Heart right ventricle (tissue), 16 donors: ENCODE results near the gene FAF1. TPM values are rescaled to one million over a fixed set of nuclear protein-coding genes. Genes with fewer than 3 reads are reported as not detected.

Source experiments
- ATAC-seq, 8 donors: fragments of 200-7000 bp; cut with Tn5 transposase; one replicate each; pipeline ENCODE4 v1.9.1; 2020; ENCODE audit warnings: mild to moderate bottlenecking in 8 of 8, moderate library complexity in 8 of 8, moderate number of reproducible peaks in 1 of 8
- DNase-seq, 2 donors: peaks; one replicate each; pipeline ENCODE4 v3.0.0-alpha.2; 2020
- H3K27ac ChIP-seq, 10 donors: fragments of 200-600 bp; sonication (generic) in 2 of 10; one replicate each; pipeline versions ENCODE4 v1.5.0 to v1.8.0; 2020 to 2022; ENCODE audit warnings: mild to moderate bottlenecking in 3 of 10
- H3K27me3 ChIP-seq, 7 donors: fragments of 200-600 bp; one replicate each; pipeline ENCODE4 v1.8.0; 2021 to 2022; ENCODE audit warnings: mild to moderate bottlenecking in 2 of 7
- H3K36me3 ChIP-seq, 9 donors: fragments of 200-600 bp; sonication (generic) in 1 of 9; one replicate each; pipeline versions ENCODE4 v1.5.0 to v1.8.0; 2020 to 2022; ENCODE audit warnings: mild to moderate bottlenecking in 2 of 9
- H3K4me1 ChIP-seq, 9 donors: fragments of 200-600 bp; sonication (generic) in 1 of 9; one replicate each; pipeline versions ENCODE4 v1.5.0 to v1.8.0; 2020 to 2022; ENCODE audit warnings: mild to moderate bottlenecking in 4 of 9
- H3K4me3 ChIP-seq, 10 donors: fragments of 200-600 bp; sonication (generic) in 2 of 10; one replicate each; pipeline versions ENCODE4 v1.5.0 to v1.8.0; 2020 to 2022; ENCODE audit warnings: mild to moderate bottlenecking in 7 of 10, moderate library complexity in 2 of 10
- H3K9me3 ChIP-seq, 11 donors: fragments of 200-600 bp in 10 of 11; sonication (generic) in 2 of 11; one replicate each; pipeline versions ENCODE4 v1.5.0 to v1.8.0; 2013 to 2022; ENCODE audit warnings: mild to moderate bottlenecking in 2 of 11, control low read depth in 1 of 11, moderate library complexity in 1 of 11
- WGBS, 2 donors: extraction: QIAGEN DNeasy Blood & Tissue Kit; methylation state at CpG; one replicate each; pipeline ENCODE4 v1.1.7; 2013; ENCODE audit warnings: inconsistent platforms in 1 of 2; 5-methylcytosine and 5-hydroxymethylcytosine counted together
- intact Hi-C, 10 donors: fragments of 100-400 bp; cut with DNase I; formaldehyde crosslinking; loops; one replicate each; pipeline versions ENCODE4 v1.11.1 to v1.14.2; 2022
- polyA plus RNA-seq, 2 donors: library from polyadenylated mRNA; stranded (reverse); fragments of 200-250 nt; gene quantifications; one replicate each; pipeline ENCODE4 v1.2.3, GENCODE V29; 2013
- total RNA-seq, 10 donors: library from RNA; stranded (reverse); fragmentation: NEBNext Ultra II Directional in 3 of 10; extraction: Animal tissue kit (Norgen Biotek cat#: 25700) in 3 of 10; gene quantifications; one replicate each; pipeline versions ENCODE4 v1.2.1 to v1.2.4, GENCODE V29; 2021 to 2023
- TF ChIP-seq, protein P1 (sequence below), 9 donors: fragments of 200-600 bp; sonication (generic) in 2 of 9; IDR thresholded peaks; one replicate each; pipeline versions ENCODE4 v1.5.0 to v1.8.0; 2021 to 2022; ENCODE audit warnings: antibody characterized with exemption in 9 of 9, mild to moderate bottlenecking in 5 of 9, moderate library complexity in 1 of 9
- donor health status: Arrhythmogenic right ventricular cardiomyopathy.
- donor health status: ischemic (EF 13 %, LVEDD 7.1; RV severe dilation, severe dysfunction).
- donor health status: healthy with polysubstance abuse.
- donor health status: DM: no; HTN: yes; CAD: no.
- donor health status: DM: no; HTN: no; CAD: no.
- donor health status: ischemic (EF 25% LVEDD 6.9; RV normal size, moderate dysfunction).
- donor health status: ischemic (EF 25% LVEDD 5.7; RV mildly dilated, moderate dysfunction).
- donor health status: healthy.
- donor health status: DM: yes; HTN: yes; CAD: no.
- donor health status: Ischemic cardiomyopathy.
- donor health status: ischemic (EF 35%, LVEDD 5.7; RV mildly dilated, moderate dysfunction).
- donor health status: nonischemic (EF 11% LVEDD 7.7; RV severe dilation, severe dysfunction).
- donor health status: DM: yes; HTN: yes; CAD: no.
- donor health status: PGD.
- donor health status: ischemic (EF 29% LVEDD 5.4; RV normal size, mild dysfunction).
- donor health status: nonischemic (EF 23%, LVEDD 6.1; RV moderate dilation, normal function).

FAF1 gene
- total and polyA plus RNA-seq, 12 donors = 30.9 to 102 (median 88.9) TPM

DNA sequence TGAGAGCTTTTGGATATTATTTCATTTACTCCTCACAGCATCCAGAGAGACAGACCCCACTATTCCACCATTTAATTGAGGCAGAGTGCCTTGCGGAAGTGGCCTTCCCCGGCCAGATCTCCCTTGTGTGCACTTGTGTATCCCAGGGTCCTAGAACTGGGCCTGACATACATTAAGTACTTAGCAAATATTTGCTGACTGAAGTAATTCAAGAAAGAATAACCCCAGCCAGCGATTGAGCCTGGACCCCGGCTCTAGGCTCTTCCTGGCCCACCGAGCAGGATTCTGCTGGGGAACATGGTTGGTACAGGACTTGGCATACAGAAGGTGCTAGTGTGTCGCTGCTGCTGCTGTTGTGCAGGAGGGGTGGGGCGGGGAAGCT is 545.2 kb downstream of the FAF1 start:
- 25 to 31% methylated on average over 7 of the region's 7 CpGs for WGBS, 2 donors
- peaks cover 0 to 19% (median 0%) of the 10 kb centered on the region in 11 donors for H3K9me3 ChIP-seq
- no peaks in the 10 kb centered on the region for H3K36me3 ChIP-seq
- H3K27ac ChIP-seq = no peak overlapping the region
- ATAC-seq (no peak), DNase-seq (no peak)
- intact Hi-C loops = no loop called here
- peaks cover 0 to 40% (median 24%) of the 10 kb centered on the region in 9 donors for H3K4me1 ChIP-seq
- no peak overlapping the region for H3K4me3 ChIP-seq
- TF ChIP-seq, protein P1, sequence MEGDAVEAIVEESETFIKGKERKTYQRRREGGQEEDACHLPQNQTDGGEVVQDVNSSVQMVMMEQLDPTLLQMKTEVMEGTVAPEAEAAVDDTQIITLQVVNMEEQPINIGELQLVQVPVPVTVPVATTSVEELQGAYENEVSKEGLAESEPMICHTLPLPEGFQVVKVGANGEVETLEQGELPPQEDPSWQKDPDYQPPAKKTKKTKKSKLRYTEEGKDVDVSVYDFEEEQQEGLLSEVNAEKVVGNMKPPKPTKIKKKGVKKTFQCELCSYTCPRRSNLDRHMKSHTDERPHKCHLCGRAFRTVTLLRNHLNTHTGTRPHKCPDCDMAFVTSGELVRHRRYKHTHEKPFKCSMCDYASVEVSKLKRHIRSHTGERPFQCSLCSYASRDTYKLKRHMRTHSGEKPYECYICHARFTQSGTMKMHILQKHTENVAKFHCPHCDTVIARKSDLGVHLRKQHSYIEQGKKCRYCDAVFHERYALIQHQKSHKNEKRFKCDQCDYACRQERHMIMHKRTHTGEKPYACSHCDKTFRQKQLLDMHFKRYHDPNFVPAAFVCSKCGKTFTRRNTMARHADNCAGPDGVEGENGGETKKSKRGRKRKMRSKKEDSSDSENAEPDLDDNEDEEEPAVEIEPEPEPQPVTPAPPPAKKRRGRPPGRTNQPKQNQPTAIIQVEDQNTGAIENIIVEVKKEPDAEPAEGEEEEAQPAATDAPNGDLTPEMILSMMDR (IDR thresholded peaks at IDR 0.05) = no peak
- H3K27me3 ChIP-seq = peaks cover 24 to 96% (median 81%) of the 10 kb centered on the region in 7 donors

DNA sequence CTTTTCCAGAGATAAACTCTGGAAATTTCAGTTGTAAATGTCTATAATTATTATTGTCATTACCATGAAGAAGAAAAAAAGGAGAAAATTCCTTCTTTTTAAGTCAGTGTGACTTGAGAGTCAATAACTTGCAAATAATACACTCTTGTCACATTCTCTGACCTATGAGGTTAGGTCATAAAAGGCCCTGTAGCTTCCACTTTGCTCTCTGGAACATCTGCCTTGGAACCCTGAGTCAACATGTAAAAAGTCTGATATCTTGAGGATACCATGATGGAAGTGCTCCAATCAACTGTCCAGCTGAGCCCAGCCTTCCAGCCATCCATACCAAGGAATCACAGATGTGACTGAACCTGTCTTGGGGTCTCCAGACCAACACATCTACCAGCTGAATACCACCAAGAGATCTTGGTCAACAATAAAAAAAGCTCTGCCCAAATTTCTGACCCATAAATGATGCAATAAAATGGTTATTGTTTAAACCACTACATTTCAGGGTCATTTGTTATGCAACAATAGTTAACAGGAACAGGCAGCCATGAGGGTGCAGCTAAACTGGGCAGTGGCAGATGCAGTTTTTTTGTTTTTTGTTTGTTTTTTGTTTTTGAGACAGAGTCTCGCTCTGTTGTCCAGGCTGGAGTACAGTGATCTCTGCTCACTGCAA is 547.1 kb downstream of the FAF1 start:
- WGBS, 2 donors = 86 to 100% methylated on average over 1 of the region's 1 CpG
- ATAC-seq (no peak), DNase-seq (no peak)
- peaks cover 14 to 90% (median 67%) of the 10 kb centered on the region in 7 donors for H3K27me3 ChIP-seq
- no peak overlapping the region for H3K4me3 ChIP-seq
- intact Hi-C loops = no loop called here
- peaks cover 0 to 31% (median 0%) of the 10 kb centered on the region in 11 donors for H3K9me3 ChIP-seq
- TF ChIP-seq, protein P1 (IDR thresholded peaks at IDR 0.05) = no peak
- peaks cover 0 to 26% (median 13%) of the 10 kb centered on the region in 9 donors for H3K4me1 ChIP-seq
- H3K27ac ChIP-seq = no peak overlapping the region
- H3K36me3 ChIP-seq = no peaks in the 10 kb centered on the region

DNA sequence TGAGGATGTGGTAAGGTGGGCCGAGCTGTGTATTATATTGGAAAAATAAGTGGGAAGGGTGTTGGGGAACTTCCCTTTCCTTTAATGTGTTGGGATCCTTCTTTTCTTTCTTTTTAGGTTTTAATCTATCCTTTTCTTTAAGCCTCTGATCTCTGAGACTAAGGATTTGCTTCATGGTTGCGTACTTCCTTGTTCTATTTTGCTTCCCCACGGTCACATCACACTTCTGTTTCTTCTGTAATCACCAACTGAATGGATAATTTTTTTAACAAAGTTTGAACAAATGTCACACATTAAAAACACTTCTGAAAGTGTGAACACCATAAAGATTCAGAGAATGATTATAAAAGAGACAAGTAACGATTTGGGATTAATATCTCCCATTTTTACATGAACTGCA is 554.3 kb downstream of the FAF1 start:
- peaks cover 0 to 21% (median 0%) of the 10 kb centered on the region in 11 donors for H3K9me3 ChIP-seq
- no peak overlapping the region for H3K27ac ChIP-seq
- no peaks in the 10 kb centered on the region for H3K36me3 ChIP-seq
- peaks cover 0 to 56% (median 33%) of the 10 kb centered on the region in 7 donors for H3K27me3 ChIP-seq
- DNase-seq (no peak), ATAC-seq (no peak)
- 83 to 85% methylated on average over 4 of the region's 4 CpGs for WGBS, 2 donors
- no peaks in the 10 kb centered on the region for H3K4me1 ChIP-seq
- intact Hi-C loops = no loop called here
- TF ChIP-seq, protein P1 (IDR thresholded peaks at IDR 0.05) = no peak
- H3K4me3 ChIP-seq = no peak overlapping the region

DNA sequence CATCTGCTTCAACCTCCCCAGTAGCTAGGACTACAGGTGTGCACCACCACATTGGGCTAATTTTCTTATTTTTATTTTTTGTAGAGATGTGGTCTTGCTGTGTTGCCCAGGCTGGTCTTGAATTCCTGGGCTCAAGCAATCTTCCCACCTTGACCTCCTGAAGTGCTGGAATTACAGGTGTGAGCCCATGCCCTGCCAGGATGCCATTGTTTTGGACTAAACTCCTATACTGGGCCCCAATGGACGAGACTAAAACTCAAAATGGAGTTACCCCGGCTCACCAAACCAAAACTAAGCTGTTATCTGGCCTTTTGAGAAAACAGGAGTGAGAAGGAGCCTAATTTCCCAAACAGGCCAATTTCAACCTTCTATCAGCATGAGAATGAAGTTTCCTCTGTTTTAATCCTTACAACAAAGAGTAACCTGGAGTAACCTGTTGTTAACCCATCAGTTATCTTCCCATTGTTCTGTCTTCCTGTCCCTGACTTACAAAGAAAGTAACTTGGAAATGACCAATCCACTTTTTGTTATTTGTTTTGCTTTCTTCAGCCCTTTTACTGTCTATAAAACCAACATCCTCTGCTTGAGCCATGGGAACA is 566.4 kb downstream of the FAF1 start:
- intact Hi-C loops = no loop called here
- ATAC-seq = no peak
- no peak overlapping the region for H3K4me3 ChIP-seq
- TF ChIP-seq, protein P1 (IDR thresholded peaks at IDR 0.05) = no peak
- peaks cover 0 to 30% (median 0%) of the 10 kb centered on the region in 7 donors for H3K27me3 ChIP-seq
- H3K9me3 ChIP-seq = peaks cover 0 to 31% (median 0%) of the 10 kb centered on the region in 11 donors
- H3K4me1 ChIP-seq = no peaks in the 10 kb centered on the region
- 40 to 51% methylated on average over 2 of the region's 2 CpGs for WGBS, 2 donors
- H3K36me3 ChIP-seq = no peaks in the 10 kb centered on the region
- H3K27ac ChIP-seq = no peak overlapping the region
- DNase-seq = no peak

Other genes starting within 250 kb of the FAF1 start
- gene CDKN2C, start 10.0 kb upstream of the FAF1 start, total RNA-seq = 10 to 100 TPM in 9 of 10 donors, 1 to 10 TPM in 1; 8.2 to 26.3 (median 12.8) TPM
- gene CDKN2C, start 10.0 kb upstream of the FAF1 start, polyA plus RNA-seq = 10 to 100 TPM in 1 of 2 donors, 1 to 10 TPM in 1; 9.1 to 11.3 TPM
- gene C1orf185, start 142.0 kb upstream of the FAF1 start, total RNA-seq = not detected
- gene C1orf185, start 142.0 kb upstream of the FAF1 start, polyA plus RNA-seq = not detected